NT2/D1 (cell line): ENCODE data around the gene MCM6.
"Not testable (repeated sequence)": the region's sequence is repeated elsewhere in the genome, so short reads cannot be mapped to it uniquely, and the experiment has no call there.

Source experiments
- DNase-seq: peaks from one replicate; pipeline ENCODE4 v3.0.0-alpha.2; 2011; ENCODE audit warnings: low read depth, low spot score
- H3K27me3 ChIP-seq: 2 replicates; pipeline ENCODE4 v1.6.0; 2011; ENCODE audit warnings: mild to moderate bottlenecking; ENCODE audit not compliant: insufficient read length, insufficient read depth
- H3K36me3 ChIP-seq: 2 replicates; pipeline ENCODE4 v1.6.1; 2011; ENCODE audit warnings: mild to moderate bottlenecking, low read length, mixed read lengths; ENCODE audit not compliant: insufficient read depth, insufficient read length
- H3K4me1 ChIP-seq: 2 replicates; pipeline ENCODE4 v1.5.1; 2011; ENCODE audit not compliant: insufficient read depth, insufficient read length
- H3K4me3 ChIP-seq: 2 replicates; pipeline ENCODE4 v1.5.1; 2011; ENCODE audit warnings: low read depth; ENCODE audit not compliant: insufficient read length
- H3K9ac ChIP-seq: 2 replicates; pipeline ENCODE4 v1.6.0; 2011; ENCODE audit warnings: low read depth; ENCODE audit not compliant: insufficient read length
- H3K9me3 ChIP-seq: 2 replicates; pipeline ENCODE4 v1.5.1; 2011; ENCODE audit warnings: mild to moderate bottlenecking, low read length; ENCODE audit not compliant: insufficient read depth
- SUZ12 ChIP-seq: IDR thresholded peaks from 2 replicates; pipeline ENCODE4 v1.6.1; 2011; ENCODE audit not compliant: insufficient read length, insufficient read depth; ENCODE audit errors: extremely low read depth
- YY1 ChIP-seq: IDR thresholded peaks from 2 replicates; pipeline ENCODE4 v1.6.1; 2011; ENCODE audit not compliant: insufficient read length, insufficient read depth
- ZNF274 ChIP-seq: IDR thresholded peaks from 2 replicates; pipeline ENCODE4 v1.6.1; 2011; ENCODE audit warnings: mild to moderate bottlenecking, low read depth, low read length

Gene MCM6

DNA sequence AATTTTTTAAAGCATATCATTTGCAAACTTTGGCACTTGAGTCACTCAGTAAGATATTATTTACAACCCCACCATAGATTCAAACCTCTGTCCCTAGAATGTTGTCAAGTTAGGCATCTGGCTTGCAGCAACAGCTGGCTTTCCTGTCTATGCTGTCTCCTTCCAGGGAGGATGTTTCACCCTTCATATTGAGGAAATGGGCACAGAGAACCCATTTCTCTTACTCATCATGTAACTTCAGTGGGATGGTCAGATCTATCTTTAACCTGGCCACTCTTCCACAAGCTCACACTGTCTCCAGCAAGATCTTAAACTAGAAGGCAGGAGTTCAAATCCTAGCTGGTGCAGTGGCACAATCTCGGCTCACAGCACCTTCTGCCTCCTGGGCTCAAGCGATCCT, 55.1 kb downstream of the MCM6 start:
- Histone ChIP-seq H3K9ac (no peak overlapping the region), H3K27me3 (no peaks in the 10 kb centered on the region), H3K4me1 (peaks cover 2% of the 10 kb centered on the region), H3K9me3 (peaks cover 9% of the 10 kb centered on the region; the same call in 1 of the 2 replicates), H3K36me3 (no peaks in the 10 kb centered on the region), H3K4me3 (no peak overlapping the region)
- TF ChIP-seq YY1: no peak
- no peak for TF ChIP-seq SUZ12
- TF ChIP-seq ZNF274: no peak
- no peak for DNase-seq

DNA sequence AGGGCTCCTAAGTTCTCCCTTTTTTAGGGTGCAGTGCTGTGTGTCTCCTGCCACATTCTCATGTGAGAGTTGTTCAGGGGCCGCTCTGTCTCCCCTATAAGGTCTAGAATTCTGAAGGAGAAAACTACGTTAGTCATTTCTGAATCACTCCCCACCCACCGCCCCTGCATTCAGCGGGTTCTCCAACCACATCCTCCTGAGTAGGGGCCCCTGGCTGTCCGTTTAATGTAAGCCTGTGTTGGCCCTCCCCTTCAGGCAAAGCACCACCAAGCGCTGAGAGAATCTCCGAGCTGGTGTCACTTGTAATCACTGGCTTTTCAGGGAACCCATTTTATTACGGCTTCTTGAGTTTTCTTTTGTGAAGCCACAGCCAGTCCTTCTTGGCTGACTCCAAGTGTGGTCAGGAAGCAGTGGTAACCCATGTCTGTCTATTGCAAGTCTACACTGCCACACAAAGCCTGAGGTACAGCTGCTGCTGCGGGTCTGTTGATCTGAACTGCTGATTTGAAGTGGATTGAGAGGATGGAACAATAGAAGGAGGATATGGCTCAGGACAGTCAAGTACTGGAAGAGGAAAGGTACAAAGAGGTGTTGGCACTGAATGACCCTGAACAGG, 56.1 kb downstream of the MCM6 start:
- Histone ChIP-seq H3K27me3 (no peaks in the 10 kb centered on the region), H3K9me3 (peaks cover 9% of the 10 kb centered on the region; the same call in 1 of the 2 replicates), H3K36me3 (no peaks in the 10 kb centered on the region), H3K4me3 (no peak overlapping the region), H3K4me1 (no peaks in the 10 kb centered on the region), H3K9ac (no peak overlapping the region)
- no peak for DNase-seq
- no peak for TF ChIP-seq YY1
- no peak for TF ChIP-seq ZNF274
- no peak for TF ChIP-seq SUZ12

DNA sequence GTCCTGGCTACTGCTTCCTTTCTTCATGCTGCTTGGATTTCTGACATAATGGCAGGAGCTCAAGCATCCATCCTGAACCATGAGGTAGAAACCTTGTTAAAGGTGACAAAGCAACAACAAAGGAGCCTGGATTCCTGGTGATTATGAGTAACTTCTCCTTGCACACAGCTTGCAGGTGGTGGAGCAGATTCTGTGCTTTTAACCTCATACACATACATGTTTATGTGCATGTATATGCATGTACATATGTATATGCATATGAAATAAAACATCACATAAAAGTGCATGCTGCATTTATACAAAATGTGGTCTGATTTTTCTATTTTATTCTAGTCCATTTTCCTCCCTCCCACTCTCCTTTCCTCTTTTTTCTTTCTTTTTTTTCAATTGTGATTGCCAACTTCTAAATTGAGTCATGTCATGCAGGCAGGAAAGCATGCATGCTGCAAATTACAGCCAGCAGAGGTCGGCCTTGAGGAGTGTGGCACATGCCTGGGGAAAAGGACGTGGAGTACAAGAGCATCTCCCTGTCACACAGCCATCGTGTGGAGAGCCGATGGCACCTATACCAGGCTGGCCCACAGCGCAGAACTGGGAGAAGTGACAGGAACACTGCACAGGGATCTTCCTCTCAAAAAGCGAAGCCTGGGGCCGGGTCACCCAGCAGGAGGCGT, 57.2 kb downstream of the MCM6 start:
- Histone ChIP-seq H3K36me3 (no peaks in the 10 kb centered on the region), H3K4me3 (no peak overlapping the region), H3K27me3 (no peaks in the 10 kb centered on the region), H3K9me3 (peaks cover 9% of the 10 kb centered on the region; the same call in 1 of the 2 replicates), H3K4me1 (no peaks in the 10 kb centered on the region), H3K9ac (no peak overlapping the region)
- TF ChIP-seq ZNF274 (no peak), SUZ12 (no peak), YY1 (no peak)
- DNase-seq: no peak

DNA sequence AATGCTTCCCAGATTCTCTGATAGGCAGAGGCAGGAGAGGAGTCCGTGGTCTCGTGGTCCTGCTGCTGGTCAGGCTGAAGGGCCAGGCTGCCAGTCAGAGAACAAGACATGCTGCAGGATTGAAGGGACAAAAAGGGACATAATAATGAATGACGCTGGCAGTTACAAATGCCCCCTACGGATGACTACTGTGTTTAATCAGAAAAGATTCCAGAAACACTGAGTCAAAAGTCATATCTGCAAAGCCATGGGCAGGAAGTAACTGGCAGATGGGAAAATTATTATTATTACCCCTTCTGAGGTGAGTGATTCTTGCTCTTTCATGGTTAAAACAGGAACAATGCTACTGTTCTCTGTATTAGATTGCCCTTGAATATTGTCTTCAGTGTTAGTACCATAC, 58.3 kb downstream of the MCM6 start:
- TF ChIP-seq SUZ12 (no peak), YY1 (no peak), ZNF274 (no peak)
- Histone ChIP-seq H3K9me3 (peaks cover 5% of the 10 kb centered on the region; the same call in 1 of the 2 replicates), H3K4me1 (no peaks in the 10 kb centered on the region), H3K4me3 (no peak overlapping the region), H3K27me3 (no peaks in the 10 kb centered on the region), H3K9ac (no peak overlapping the region), H3K36me3 (no peaks in the 10 kb centered on the region)
- no peak for DNase-seq

DNA sequence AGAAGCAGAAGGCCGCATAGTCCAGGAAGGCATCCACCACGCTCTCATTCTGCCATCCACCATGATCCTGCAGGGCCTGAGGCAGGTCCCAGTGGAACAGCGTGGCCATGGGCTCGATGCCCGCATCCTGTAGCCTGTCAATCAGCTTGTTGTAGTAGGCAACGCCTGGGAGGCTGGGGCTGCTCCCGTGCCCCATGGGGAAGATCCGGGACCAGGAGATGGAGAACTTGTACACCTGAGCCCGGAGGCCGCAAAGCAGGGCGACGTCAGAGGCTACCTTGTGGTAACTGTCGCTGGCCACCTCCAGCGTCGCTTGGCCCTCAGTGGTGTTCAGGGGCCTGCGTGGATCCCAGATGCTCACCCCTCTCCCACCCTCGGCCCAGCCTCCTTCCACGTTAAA, 58.8 kb downstream of the MCM6 start:
- Histone ChIP-seq H3K9ac (no peak overlapping the region), H3K27me3 (no peaks in the 10 kb centered on the region), H3K9me3 (0 out of 2 replicates have a peak, but pooled peaks cover under 1% of the 10 kb centered on the region), H3K4me1 (no peaks in the 10 kb centered on the region), H3K36me3 (no peaks in the 10 kb centered on the region), H3K4me3 (no peak overlapping the region)
- TF ChIP-seq YY1 (no peak), SUZ12 (no peak), ZNF274 (no peak)
- no peak for DNase-seq

DNA sequence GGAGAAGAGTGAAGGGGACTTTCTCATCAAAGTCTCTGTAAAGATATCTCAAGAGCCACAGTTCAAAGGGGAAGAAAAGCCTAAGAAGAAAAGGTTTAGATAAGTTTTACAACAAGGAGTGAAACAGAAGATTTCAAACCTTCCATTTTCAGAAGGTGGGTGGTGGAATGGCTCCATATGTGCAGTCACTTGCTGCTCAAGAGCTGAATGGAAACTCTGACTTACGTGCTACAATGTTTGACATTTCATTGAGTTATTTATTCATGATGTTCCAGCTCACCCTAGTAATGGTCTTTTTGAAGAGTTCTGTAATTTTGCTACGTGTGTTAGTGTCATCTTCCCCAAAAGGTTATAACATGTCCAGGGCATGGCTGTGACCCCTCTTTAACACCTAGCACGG, 61.0 kb downstream of the MCM6 start:
- DNase-seq: no peak
- no peaks in the 10 kb centered on the region for H3K36me3 ChIP-seq
- H3K27me3 ChIP-seq: no peaks in the 10 kb centered on the region
- no peak overlapping the region for H3K9ac ChIP-seq
- H3K4me1 ChIP-seq: no peaks in the 10 kb centered on the region
- TF ChIP-seq YY1: no peak
- no peak for TF ChIP-seq ZNF274
- no peak for TF ChIP-seq SUZ12
- no peaks in the 10 kb centered on the region for H3K9me3 ChIP-seq
- H3K4me3 ChIP-seq: no peak overlapping the region

DNA sequence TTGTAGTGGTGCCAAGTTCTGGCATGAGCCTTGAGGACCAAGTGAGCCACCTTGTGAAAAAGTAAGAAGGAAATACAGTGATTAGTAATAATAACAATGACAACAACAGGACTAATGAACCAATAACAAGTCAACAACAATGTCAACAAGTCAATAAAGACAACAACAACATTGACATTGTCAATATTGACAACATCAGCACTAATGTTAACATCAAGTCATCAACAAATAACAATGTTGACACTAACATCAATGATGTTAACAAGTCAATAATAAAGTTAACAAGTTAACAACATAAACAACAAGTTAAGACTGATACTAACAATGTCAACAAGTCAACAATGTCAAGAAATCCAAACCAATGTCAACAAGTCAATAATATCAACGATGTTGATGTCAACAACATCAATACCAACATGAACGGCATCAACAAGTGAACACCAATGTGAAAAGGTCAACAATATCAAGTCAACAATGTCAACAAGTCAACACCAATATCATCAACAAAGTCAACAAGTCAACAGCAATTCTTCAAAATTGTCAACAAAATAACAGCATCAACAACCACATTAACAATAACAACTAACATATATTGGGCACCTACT, 63.2 kb downstream of the MCM6 start:
- H3K27me3 ChIP-seq: no peaks in the 10 kb centered on the region
- H3K36me3 ChIP-seq: no peaks in the 10 kb centered on the region
- no peaks in the 10 kb centered on the region for H3K9me3 ChIP-seq
- TF ChIP-seq ZNF274 (no peak), SUZ12 (no peak), YY1 (no peak)
- no peaks in the 10 kb centered on the region for H3K4me1 ChIP-seq
- H3K9ac ChIP-seq: no peak overlapping the region
- no peak for DNase-seq
- no peak overlapping the region for H3K4me3 ChIP-seq

DNA sequence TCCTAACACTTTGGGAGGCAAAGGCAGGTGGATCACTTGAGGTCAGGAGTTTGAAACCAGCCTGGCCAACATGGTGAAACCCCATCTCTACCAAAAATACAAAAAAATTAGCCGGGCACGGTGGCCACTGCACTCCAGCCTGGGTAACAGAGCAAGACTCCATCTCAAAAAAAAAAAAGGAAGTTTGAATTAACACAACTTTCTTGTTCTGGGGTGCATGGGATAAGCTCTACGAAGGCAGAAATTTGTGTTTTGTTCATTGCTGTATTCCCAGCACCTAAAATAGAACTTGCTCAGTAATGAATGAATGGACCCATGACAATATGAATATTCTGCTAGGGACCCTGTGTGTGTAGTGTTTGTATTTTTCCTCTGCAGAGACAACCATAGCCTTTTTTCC, 68.4 kb downstream of the MCM6 start:
- H3K36me3 ChIP-seq, H3K4me1 ChIP-seq, H3K27me3 ChIP-seq, H3K4me3 ChIP-seq, H3K9ac ChIP-seq, DNase-seq, H3K9me3 ChIP-seq: not testable (repeated sequence)
